ENCODE data around the gene GCDH.
"Not testable (repeated sequence)": the region's sequence is repeated elsewhere in the genome, so short reads cannot be mapped to it uniquely, and the experiment has no call there.

The GCDH gene

GRCh38 chr19:12912571-12912970 lies 21.6 kb downstream of the GCDH start:
- DNase-seq = no peak

- peak; percentile 64 for DNase-seq
Observed at GRCh38 chr19:12913011-12913561, 22.1 kb downstream of the GCDH start.

- peak; percentile 32 for DNase-seq
Observed at GRCh38 chr19:12913851-12914690, 23.1 kb downstream of the GCDH start.

GRCh38 chr19:12915860-12916259 lies 24.9 kb downstream of the GCDH start:
- DNase-seq = not testable (repeated sequence)

- no peak for DNase-seq
Observed at GRCh38 chr19:12918253-12918652, 27.3 kb downstream of the GCDH start.

- DNase-seq = no peak
Observed at GRCh38 chr19:12921047-12921446, 30.1 kb downstream of the GCDH start.

- DNase-seq = no peak
Observed at GRCh38 chr19:12922959-12923358, 32.0 kb downstream of the GCDH start.

- no peak for DNase-seq
Observed at GRCh38 chr19:12924621-12925310, 33.8 kb downstream of the GCDH start.

- no peak for DNase-seq
Observed at GRCh38 chr19:12930002-12930645, 39.2 kb downstream of the GCDH start.

- DNase-seq = no peak
Observed at GRCh38 chr19:12932392-12933286, 41.7 kb downstream of the GCDH start.

- peak; percentile 88 for DNase-seq
Observed at GRCh38 chr19:12933287-12934072, 42.5 kb downstream of the GCDH start, which contains the start of gene FARSA. FARSA (minus strand) TSS chr19:12933711; CDS start chr19:12933696, 15 bp downstream.

- DNase-seq = no peak
Observed at GRCh38 chr19:12935071-12935470, 44.1 kb downstream of the GCDH start.

- no peak for DNase-seq
Observed at GRCh38 chr19:12936582-12936981, 45.6 kb downstream of the GCDH start.

GRCh38 chr19:12937093-12937926 lies 46.4 kb downstream of the GCDH start:
- DNase-seq = no peak

- peak; percentile 100 for DNase-seq
Observed at GRCh38 chr19:12937927-12938778, 47.2 kb downstream of the GCDH start, which contains the start of gene CALR. CALR (plus strand) TSS chr19:12938609; CDS start chr19:12938680, 71 bp downstream.

- peak; percentile 32 for DNase-seq
Observed at GRCh38 chr19:12938779-12939601, 48.0 kb downstream of the GCDH start.

GRCh38 chr19:12939975-12940423 lies 49.0 kb downstream of the GCDH start:
- DNase-seq = no peak

GRCh38 chr19:12940897-12941296 lies 49.9 kb downstream of the GCDH start:
- DNase-seq = no peak

Data from fibroblast of upper back skin (primary cell).